ENCODE results near the gene OR1I1.
"Not testable (repeated sequence)": the region's sequence is repeated elsewhere in the genome, so short reads cannot be mapped to it uniquely, and the experiment has no call there.

OR1I1 gene

GRCh38 chr19:15074371-15074770, 7.6 kb upstream of the OR1I1 start:
- Mint-ChIP-seq H3K4me1 (no peaks in the 10 kb centered on the region), H3K9me3 (peaks cover 1% of the 10 kb centered on the region), H3K27me3 (peaks cover 10% of the 10 kb centered on the region), H3K4me3 (no peak overlapping the region), H3K27ac (no peak overlapping the region), H3K36me3 (no peaks in the 10 kb centered on the region)
- DNase-seq (ENCODE audit: low spot score in 2 of 2): no peak
- no peak for ATAC-seq (ENCODE audit: low read depth)

GRCh38 chr19:15075806-15076205, 6.2 kb upstream of the OR1I1 start:
- no peaks in the 10 kb centered on the region for H3K36me3 Mint-ChIP-seq

GRCh38 chr19:15080002-15080401, 2.0 kb upstream of the OR1I1 start:
- not testable (repeated sequence) for H3K27ac Mint-ChIP-seq; DNase-seq (ENCODE audit: low spot score in 2 of 2); H3K4me3 Mint-ChIP-seq; H3K36me3 Mint-ChIP-seq; H3K9me3 Mint-ChIP-seq; H3K4me1 Mint-ChIP-seq; ATAC-seq (ENCODE audit: low read depth)
- peaks cover 21% of the 10 kb centered on the region for H3K27me3 Mint-ChIP-seq

More at GRCh38 chr19:15075806-15076205, 6.2 kb upstream of the OR1I1 start:
- no peak overlapping the region for H3K4me3 Mint-ChIP-seq
- H3K9me3 Mint-ChIP-seq: peaks cover 1% of the 10 kb centered on the region
- DNase-seq (ENCODE audit: low spot score in 2 of 2) (no peak), ATAC-seq (ENCODE audit: low read depth) (no peak)
- no peak overlapping the region for H3K27ac Mint-ChIP-seq
- H3K27me3 Mint-ChIP-seq: peaks cover 10% of the 10 kb centered on the region
- H3K4me1 Mint-ChIP-seq: no peaks in the 10 kb centered on the region

- ATAC-seq (ENCODE audit: low read depth) (no peak), DNase-seq (ENCODE audit: low spot score in 2 of 2) (no peak)
- Mint-ChIP-seq H3K4me3 (no peak overlapping the region), H3K4me1 (no peaks in the 10 kb centered on the region), H3K9me3 (no peaks in the 10 kb centered on the region), H3K36me3 (no peaks in the 10 kb centered on the region), H3K27ac (no peak overlapping the region), H3K27me3 (peaks cover 20% of the 10 kb centered on the region)
Observed at GRCh38 chr19:15087182-15087581, 5.2 kb downstream of the OR1I1 start.

GRCh38 chr19:15091918-15092753, 10.1 kb downstream of the OR1I1 start:
- no peaks in the 10 kb centered on the region for H3K9me3 Mint-ChIP-seq
- ATAC-seq (ENCODE audit: low read depth) (peak; percentile 60), DNase-seq (ENCODE audit: low spot score in 2 of 2) (peak; percentile 48 to 68)
- no peak overlapping the region for H3K4me3 Mint-ChIP-seq
- H3K27ac Mint-ChIP-seq: no peak overlapping the region
- no peaks in the 10 kb centered on the region for H3K4me1 Mint-ChIP-seq
- H3K36me3 Mint-ChIP-seq: no peaks in the 10 kb centered on the region
- H3K27me3 Mint-ChIP-seq: peaks cover 13% of the 10 kb centered on the region

- Mint-ChIP-seq H3K4me1 (no peaks in the 10 kb centered on the region), H3K9me3 (no peaks in the 10 kb centered on the region), H3K27me3 (peaks cover 6% of the 10 kb centered on the region), H3K27ac (no peak overlapping the region), H3K36me3 (no peaks in the 10 kb centered on the region), H3K4me3 (no peak overlapping the region)
- ATAC-seq (ENCODE audit: low read depth) (no peak), DNase-seq (ENCODE audit: low spot score in 2 of 2) (no peak)
Observed at GRCh38 chr19:15093001-15093400, 11.0 kb downstream of the OR1I1 start.

- ATAC-seq (ENCODE audit: low read depth) (no peak), DNase-seq (ENCODE audit: low spot score in 2 of 2) (no peak)
- no peaks in the 10 kb centered on the region for H3K9me3 Mint-ChIP-seq
- H3K27ac Mint-ChIP-seq: no peak overlapping the region
- H3K4me3 Mint-ChIP-seq: no peak overlapping the region
- no peaks in the 10 kb centered on the region for H3K4me1 Mint-ChIP-seq
- H3K27me3 Mint-ChIP-seq: peaks cover 7% of the 10 kb centered on the region
- no peaks in the 10 kb centered on the region for H3K36me3 Mint-ChIP-seq
Observed at GRCh38 chr19:15096223-15096622, 14.2 kb downstream of the OR1I1 start.

- not testable (repeated sequence) for H3K27ac Mint-ChIP-seq, H3K36me3 Mint-ChIP-seq
Observed at GRCh38 chr19:15097980-15098379, 16.0 kb downstream of the OR1I1 start.

GRCh38 chr19:15098460-15098859, 16.4 kb downstream of the OR1I1 start:
- Mint-ChIP-seq H3K27ac (no peak overlapping the region), H3K36me3 (peaks cover under 1% of the 10 kb centered on the region), H3K27me3 (peaks cover 6% of the 10 kb centered on the region), H3K4me3 (no peak overlapping the region), H3K4me1 (no peaks in the 10 kb centered on the region), H3K9me3 (peaks cover 1% of the 10 kb centered on the region)
- no peak for DNase-seq (ENCODE audit: low spot score in 2 of 2)
- no peak for ATAC-seq (ENCODE audit: low read depth)

More at GRCh38 chr19:15097980-15098379, 16.0 kb downstream of the OR1I1 start:
- DNase-seq (ENCODE audit: low spot score in 2 of 2); ATAC-seq (ENCODE audit: low read depth); H3K27me3 Mint-ChIP-seq; H3K4me3 Mint-ChIP-seq; H3K4me1 Mint-ChIP-seq; H3K9me3 Mint-ChIP-seq: not testable (repeated sequence)

GRCh38 chr19:15099017-15099582, 17.1 kb downstream of the OR1I1 start:
- Mint-ChIP-seq H3K4me3 (no peak overlapping the region), H3K27me3 (peaks cover 9% of the 10 kb centered on the region), H3K4me1 (no peaks in the 10 kb centered on the region), H3K9me3 (peaks cover 4% of the 10 kb centered on the region), H3K36me3 (peaks cover 3% of the 10 kb centered on the region), H3K27ac (no peak overlapping the region)
- ATAC-seq (ENCODE audit: low read depth): no peak
- DNase-seq (ENCODE audit: low spot score in 2 of 2): no peak

GRCh38 chr19:15101479-15102082, 19.6 kb downstream of the OR1I1 start:
- H3K27ac Mint-ChIP-seq: no peak overlapping the region
- no peak for DNase-seq (ENCODE audit: low spot score in 2 of 2)

GRCh38 chr19:15104003-15104402, 22.0 kb downstream of the OR1I1 start:
- no peak for ATAC-seq (ENCODE audit: low read depth)
- no peak overlapping the region for H3K27ac Mint-ChIP-seq
- peaks cover 9% of the 10 kb centered on the region for H3K4me1 Mint-ChIP-seq
- H3K36me3 Mint-ChIP-seq: peaks cover 9% of the 10 kb centered on the region
- peaks cover 9% of the 10 kb centered on the region for H3K9me3 Mint-ChIP-seq
- H3K4me3 Mint-ChIP-seq: no peak overlapping the region
- DNase-seq (ENCODE audit: low spot score in 2 of 2): no peak
- peaks cover 30% of the 10 kb centered on the region for H3K27me3 Mint-ChIP-seq

More at GRCh38 chr19:15101479-15102082, 19.6 kb downstream of the OR1I1 start:
- peaks cover 8% of the 10 kb centered on the region for H3K36me3 Mint-ChIP-seq
- H3K4me3 Mint-ChIP-seq: no peak overlapping the region
- H3K4me1 Mint-ChIP-seq: peaks cover under 1% of the 10 kb centered on the region
- H3K9me3 Mint-ChIP-seq: peaks cover 9% of the 10 kb centered on the region
- no peak for ATAC-seq (ENCODE audit: low read depth)
- peaks cover 19% of the 10 kb centered on the region for H3K27me3 Mint-ChIP-seq

GRCh38 chr19:15104411-15104810, 22.4 kb downstream of the OR1I1 start:
- Mint-ChIP-seq H3K9me3 (peaks cover 9% of the 10 kb centered on the region), H3K36me3 (peaks cover 9% of the 10 kb centered on the region), H3K4me1 (peaks cover 9% of the 10 kb centered on the region), H3K27me3 (peaks cover 29% of the 10 kb centered on the region), H3K27ac (no peak overlapping the region), H3K4me3 (no peak overlapping the region)
- ATAC-seq (ENCODE audit: low read depth) (no peak), DNase-seq (ENCODE audit: low spot score in 2 of 2) (no peak)

GRCh38 chr19:15105044-15105443, 23.0 kb downstream of the OR1I1 start:
- Mint-ChIP-seq H3K4me3 (no peak overlapping the region), H3K4me1 (peaks cover 9% of the 10 kb centered on the region), H3K27ac (no peak overlapping the region), H3K9me3 (peaks cover 9% of the 10 kb centered on the region), H3K27me3 (peaks cover 30% of the 10 kb centered on the region), H3K36me3 (peaks cover 9% of the 10 kb centered on the region)
- ATAC-seq (ENCODE audit: low read depth) (no peak), DNase-seq (ENCODE audit: low spot score in 2 of 2) (no peak)

All from memory B cell (primary cell).